A549 (cell line): ENCODE data around the gene ELAC2. TPM values are rescaled to one million over a fixed set of nuclear protein-coding genes. Genes with fewer than 3 reads are reported as not detected.

Experiments
- ATAC-seq, 2 experiments: fragments of 200-7000 bp in 1 of 2; fragments of >200 bp in 1 of 2; cut with Nextera tagmentation in 1 of 2; cut with Tn5 transposase in 1 of 2; 3 replicates each; pipeline versions ENCODE4 v1.8.0 to v1.9.1; 2018 to 2020; ENCODE audit warnings: mild to moderate bottlenecking in 1 of 2, moderate library complexity in 1 of 2
- CTCF ChIA-PET: fragments of 300-600 bp; sonication (Branson Sonifier 250); formaldehyde crosslinking; extraction: SDS; loops from one replicate; lab custom pipeline; 2021; ENCODE audit warnings: antibody characterized with exemption, inconsistent platforms; lab: Yijun Ruan, JAX
- POLR2A ChIA-PET: fragments of 350-600 bp; formaldehyde crosslinking; extraction: SDS; loops from one replicate; lab custom pipeline; 2021; ENCODE audit warnings: antibody characterized with exemption, inconsistent platforms; lab: Yijun Ruan, JAX
- DNase-seq, 2 experiments: peaks; one replicate each; pipeline versions ENCODE4 v3.0.0 to v3.0.0-alpha.2; 2011 to 2016; ENCODE audit warnings: low read depth in 1 of 2, low spot score in 1 of 2
- FAIRE-seq: peaks from 2 replicates; lab custom pipeline; 2011; peaks lifted over from hg19 to GRCh38; lab: Jason Lieb, UNC
- H3K27ac ChIP-seq, 2 experiments: fragments of >200 bp; sonication (Bioruptor Twin); formaldehyde crosslinking; 3 replicates each; pipeline ENCODE4 v1.5.1; 2016 to 2017
- H3K4me1 ChIP-seq: fragments of >200 bp; sonication (Bioruptor Twin); formaldehyde crosslinking; 3 replicates; pipeline ENCODE4 v1.6.1; 2016
- H3K4me2 ChIP-seq: fragments of >200 bp; sonication (Bioruptor Twin); formaldehyde crosslinking; 3 replicates; pipeline ENCODE4 v1.6.1; 2016
- H3K4me3 ChIP-seq: fragments of >200 bp; sonication (Bioruptor Twin); formaldehyde crosslinking; 3 replicates; pipeline ENCODE4 v1.5.1; 2016
- H3K9me3 ChIP-seq: fragments of >200 bp; sonication (Bioruptor Twin); formaldehyde crosslinking; 3 replicates; pipeline ENCODE4 v1.6.1; 2016
- ATOH8 ChIP-seq: fragments of 250-450 bp; sonication (Bioruptor Pico); IDR thresholded peaks from 2 replicates; pipeline ENCODE4 v1.5.0; 2020; ENCODE audit warnings: low read depth, mild to moderate bottlenecking, moderate library complexity
- BCL3 ChIP-seq: fragments of >200 bp; sonication (Bioruptor Twin); formaldehyde crosslinking; IDR thresholded peaks from 3 replicates; pipeline ENCODE4 v1.6.1; 2016
- BHLHE40 ChIP-seq: IDR thresholded peaks from 2 replicates; pipeline ENCODE4 v1.6.1; 2012; ENCODE audit warnings: low read depth, low read length, inconsistent platforms
- CHD4 ChIP-seq: fragments of 200-600 bp; sonication (generic); IDR thresholded peaks from 2 replicates; pipeline ENCODE4 v1.6.1; 2016; ENCODE audit warnings: antibody characterized with exemption, mild to moderate bottlenecking, borderline replicate concordance
- CTCF ChIP-seq: fragments of >200 bp; sonication (Bioruptor Twin); formaldehyde crosslinking; IDR thresholded peaks from 3 replicates; pipeline ENCODE4 v1.5.1; 2016
- ELK1 ChIP-seq: fragments of 150-350 bp; IDR thresholded peaks from 2 replicates; pipeline ENCODE4 v1.6.1; 2014; ENCODE audit warnings: low read depth, mild to moderate bottlenecking, low read length
- FOSB ChIP-seq: fragments of 250-450 bp; sonication (Bioruptor Pico); IDR thresholded peaks from 2 replicates; pipeline ENCODE4 v1.5.0; 2020; ENCODE audit warnings: mild to moderate bottlenecking, moderate library complexity
- HDAC2 ChIP-seq: fragments of 200-600 bp; sonication (generic); IDR thresholded peaks from 2 replicates; pipeline ENCODE4 v1.6.1; 2016
- HEYL ChIP-seq: fragments of 250-450 bp; sonication (Bioruptor Pico); IDR thresholded peaks from 2 replicates; pipeline ENCODE4 v1.8.0; 2021; ENCODE audit warnings: mild to moderate bottlenecking, moderate library complexity
- HMGXB4 ChIP-seq: fragments of 250-450 bp; sonication (Bioruptor Pico); IDR thresholded peaks from 2 replicates; pipeline ENCODE4 v1.5.0; 2021; ENCODE audit warnings: mild to moderate bottlenecking, moderate library complexity, borderline replicate concordance
- HOXA7 ChIP-seq: fragments of 250-450 bp; sonication (Bioruptor Pico); IDR thresholded peaks from 2 replicates; pipeline ENCODE4 v1.5.0; 2020; ENCODE audit warnings: mild to moderate bottlenecking, moderate library complexity
- HOXB13 ChIP-seq: fragments of 250-450 bp; sonication (Bioruptor Pico); IDR thresholded peaks from 2 replicates; pipeline ENCODE4 v1.5.0; 2020; ENCODE audit warnings: low read depth, mild to moderate bottlenecking, moderate library complexity
- HOXB5 ChIP-seq: fragments of 250-450 bp; sonication (Bioruptor Pico); IDR thresholded peaks from 2 replicates; pipeline ENCODE4 v1.5.0; 2020; ENCODE audit warnings: mild to moderate bottlenecking, moderate library complexity
- JUN ChIP-seq, 2 experiments: fragments of >200 bp; sonication (Bioruptor Twin); formaldehyde crosslinking; IDR thresholded peaks; 2 replicates in 1 of 2; 3 replicates in 1 of 2; pipeline ENCODE4 v1.6.1; 2016 to 2017
- JUNB ChIP-seq: fragments of >200 bp; sonication (Bioruptor Twin); formaldehyde crosslinking; IDR thresholded peaks from 2 replicates; pipeline ENCODE4 v1.6.1; 2016
- KDM1A ChIP-seq: fragments of 200-600 bp; sonication (generic); IDR thresholded peaks from 2 replicates; pipeline ENCODE4 v1.6.1; 2016; ENCODE audit warnings: low read depth, mild to moderate bottlenecking
- KDM5A ChIP-seq: fragments of 200-600 bp; sonication (generic); IDR thresholded peaks from 2 replicates; pipeline ENCODE4 v1.6.1; 2016; ENCODE audit warnings: antibody characterized with exemption, mild to moderate bottlenecking
- MAFK ChIP-seq: fragments of 450-650 bp; IDR thresholded peaks from 2 replicates; pipeline ENCODE4 v1.6.1; 2014; ENCODE audit not compliant: partially characterized antibody
- MAX ChIP-seq: IDR thresholded peaks from 2 replicates; pipeline ENCODE4 v1.6.1; 2012
- NPAS2 ChIP-seq: fragments of 250-450 bp; sonication (Bioruptor Pico); IDR thresholded peaks from 2 replicates; pipeline ENCODE4 v1.8.0; 2022; ENCODE audit warnings: mild to moderate bottlenecking, moderate library complexity, borderline replicate concordance
- POLR2AphosphoS2 ChIP-seq: conservative IDR thresholded peaks from 2 replicates; pipeline ENCODE4 v1.6.1; 2012; ENCODE audit warnings: low read length, improper control_type of control experiment, inconsistent platforms
- RFX5 ChIP-seq: fragments of 450-650 bp; IDR thresholded peaks from 2 replicates; pipeline ENCODE4 v1.7.1; 2014; ENCODE audit warnings: antibody characterized with exemption, mild to moderate bottlenecking, moderate library complexity
- SREBF2 ChIP-seq: fragments of 450-650 bp; IDR thresholded peaks from 2 replicates; pipeline ENCODE4 v1.6.1; 2014; ENCODE audit warnings: mild to moderate bottlenecking, moderate library complexity
- TFCP2L1 ChIP-seq: fragments of 250-450 bp; sonication (Bioruptor Pico); IDR thresholded peaks from 2 replicates; pipeline ENCODE4 v1.5.0; 2021; ENCODE audit warnings: mild to moderate bottlenecking
- USF2 ChIP-seq: fragments of 450-650 bp; IDR thresholded peaks from 2 replicates; pipeline ENCODE4 v1.6.1; 2014; ENCODE audit warnings: antibody characterized with exemption
- ZC3H11A ChIP-seq: fragments of 450-650 bp; IDR thresholded peaks from 2 replicates; pipeline ENCODE4 v1.6.1; 2014; ENCODE audit warnings: antibody characterized with exemption, mild to moderate bottlenecking
- WGBS: methylation state at CpG from one replicate; pipeline ENCODE4 v1.1.6; 2017; ENCODE audit errors: missing lambda C conversion rate; 5-methylcytosine and 5-hydroxymethylcytosine counted together
- polyA plus RNA-seq, 4 experiments: library from polyadenylated mRNA; depleted of rRNA in 3 of 4; stranded (reverse); fragments of >200 nt; fragmentation: RNase III in 1 of 4; extraction: RNeasy Plus Mini Kit Qiagen cat#74134 plus additional on column Dnase treatment in 1 of 4; gene quantifications; 2 replicates in 3 of 4; 3 replicates in 1 of 4; pipeline ENCODE4 v1.2.3, GENCODE V29; 2011 to 2017

ELAC2 gene
- polyA plus RNA-seq, 2 of the 4 experiments (the other 2 are of a cell fraction): 97.9 to 106 TPM

- DNase-seq (no peak), ATAC-seq (no peak), FAIRE-seq (peak; percentile 28)
- Histone ChIP-seq H3K4me3 (no peak overlapping the region), H3K4me2 (no peak overlapping the region), H3K27ac (no peak overlapping the region), H3K4me1 (no peaks in the 10 kb centered on the region), H3K9me3 (no peaks in the 10 kb centered on the region)
- 89% methylated on average over 11 of the region's 11 CpGs for WGBS
- CTCF ChIA-PET: interaction anchor here (1.4 to 10.4 kb wide), 4 partner anchors 8 to 35 kb away, joined by 3 to 79 read pairs (median 4); no protein-coding TSS in a partner anchor
- TF ChIP-seq HDAC2: no peak
- no peak for TF ChIP-seq JUN (IDR thresholded peaks at IDR 0.05)
- no peak for TF ChIP-seq BHLHE40
- TF ChIP-seq HOXA7: no peak
- TF ChIP-seq USF2: no peak
- no peak for TF ChIP-seq JUNB
- TF ChIP-seq ELK1: no peak
- TF ChIP-seq CHD4: no peak
- TF ChIP-seq RFX5: no peak
- no peak for TF ChIP-seq KDM1A
- no peak for TF ChIP-seq ZC3H11A
- no peak for TF ChIP-seq TFCP2L1 (CRISPR knock-in tag)
- no peak for TF ChIP-seq ATOH8 (CRISPR knock-in tag)
- no peak for TF ChIP-seq FOSB
- no peak for TF ChIP-seq HOXB5 (CRISPR knock-in tag)
- POLR2A ChIA-PET: no interaction called here
Measured at GRCh38 chr17:12995106-12995895, 22.5 kb downstream of the ELAC2 start.

GRCh38 chr17:12994341-12995074 is 23.3 kb downstream of the ELAC2 start:
- CTCF ChIA-PET: interaction anchor here (1.4 to 10.4 kb wide), 2 partner anchors 9 to 36 kb away, joined by 3 to 79 read pairs; no protein-coding TSS in a partner anchor
- H3K4me1 ChIP-seq: no peaks in the 10 kb centered on the region
- POLR2A ChIA-PET: no interaction called here
- H3K27ac ChIP-seq: no peak overlapping the region
- ATAC-seq: no peak
- no peaks in the 10 kb centered on the region for H3K9me3 ChIP-seq
- no peak for FAIRE-seq
- WGBS: 93% methylated on average over 19 of the region's 19 CpGs
- no peak for DNase-seq
- no peak overlapping the region for H3K4me3 ChIP-seq
- no peak overlapping the region for H3K4me2 ChIP-seq
- TF ChIP-seq CTCF (no peak), HEYL (CRISPR knock-in tag) (no peak), NPAS2 (no peak), KDM5A (no peak), ZC3H11A (no peak), SREBF2 (no peak), JUNB (no peak), MAFK (no peak), HMGXB4 (no peak), TFCP2L1 (CRISPR knock-in tag) (no peak), HOXB13 (CRISPR knock-in tag) (no peak), BHLHE40 (no peak), BCL3 (no peak), MAX (no peak), HOXA7 (no peak), ATOH8 (CRISPR knock-in tag) (no peak), POLR2AphosphoS2 (no peak)
